Stimulated activated CD4-positive, alpha-beta T cell treated with anti-CD3 and anti-CD28 coated beads, Interleukin-1b, Interleukin-23, amount 100 ng/mL, for 24 hours (primary cell): ENCODE results near the gene RNASE12.
"Not testable (repeated sequence)": the region's sequence is repeated elsewhere in the genome, so short reads cannot be mapped to it uniquely, and the experiment has no call there.

Experiments used
- DNase-seq, 4 experiments: peaks; one replicate each; pipeline ENCODE4 v3.0.0-alpha.2; 2020; ENCODE audit warnings: low read depth in 4 of 4, low spot score in 1 of 4

RNASE12 gene

DNA sequence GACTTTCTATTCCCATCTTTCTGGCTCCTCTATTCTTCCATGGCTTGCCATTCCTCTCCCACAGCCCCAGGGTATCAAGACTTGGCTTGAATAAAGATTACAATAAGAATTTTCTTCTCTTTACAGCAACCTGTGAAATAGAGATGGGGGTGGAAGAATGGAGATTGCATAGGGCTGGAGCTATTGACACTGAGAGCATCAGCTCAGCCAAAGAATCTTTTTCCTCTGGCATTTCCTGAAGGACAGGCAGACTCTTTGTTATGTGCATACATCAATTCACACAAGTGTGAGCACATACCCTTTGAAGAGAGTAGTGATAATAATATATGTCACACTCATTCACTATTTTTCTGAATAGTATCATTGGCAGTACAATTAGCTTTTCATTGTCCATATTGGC is 8.0 kb downstream of the RNASE12 start:
- DNase-seq, result no peak

DNA sequence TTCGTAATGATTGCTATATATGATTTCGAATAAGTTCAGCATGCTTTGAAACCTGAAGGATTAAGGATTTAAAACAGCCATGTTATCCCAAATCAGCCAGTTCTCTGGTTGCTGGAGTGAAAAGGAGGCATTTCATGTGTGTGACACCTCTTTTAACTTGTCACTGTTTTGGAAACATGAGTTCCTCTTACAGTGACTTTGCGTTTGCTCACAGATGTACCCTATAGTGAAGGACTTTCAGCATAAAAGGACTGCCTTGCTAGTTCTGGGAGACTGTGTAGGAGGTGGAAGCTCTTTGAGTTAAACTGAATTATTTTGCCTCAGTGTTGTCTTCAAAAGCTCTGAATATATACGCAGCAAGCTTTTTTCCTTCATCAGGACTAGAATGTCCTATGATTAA is 10.9 kb downstream of the RNASE12 start:
- DNase-seq, result no peak

DNA sequence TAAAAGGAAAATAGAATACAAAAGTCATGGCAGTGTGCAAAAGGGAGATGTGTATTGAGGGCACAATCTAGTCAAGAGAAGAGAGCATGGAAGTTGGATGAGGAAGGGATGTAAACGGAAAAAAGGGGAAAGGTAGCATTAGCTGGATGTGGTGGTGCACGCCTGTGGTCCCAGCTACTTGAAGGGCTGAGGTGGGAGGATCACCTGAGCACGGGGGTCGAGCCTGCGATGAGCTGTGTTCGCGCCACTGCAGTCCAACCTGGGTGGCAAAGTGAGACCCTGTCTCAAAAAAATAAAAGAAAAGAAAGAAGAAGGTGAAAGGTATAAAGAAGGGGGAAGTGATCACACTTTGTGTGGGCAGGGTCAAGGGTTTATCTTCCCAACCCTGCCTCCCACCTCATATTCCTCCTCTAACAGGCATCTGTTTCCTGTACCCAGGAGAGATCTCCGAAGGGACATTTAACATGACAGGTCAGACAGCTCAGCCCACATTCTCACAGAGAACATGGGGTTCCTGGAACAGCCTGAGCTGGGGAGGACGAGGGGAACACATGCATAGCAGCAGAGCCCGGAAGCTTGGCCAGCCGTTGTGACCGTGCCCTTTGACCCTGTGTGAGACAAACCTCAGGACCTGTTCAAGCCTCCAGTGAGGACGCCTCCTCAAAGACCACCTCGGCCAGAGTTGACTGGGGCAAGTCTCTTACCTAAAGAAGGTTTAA is 12.2 kb downstream of the RNASE12 start:
- DNase-seq, result no peak

DNA sequence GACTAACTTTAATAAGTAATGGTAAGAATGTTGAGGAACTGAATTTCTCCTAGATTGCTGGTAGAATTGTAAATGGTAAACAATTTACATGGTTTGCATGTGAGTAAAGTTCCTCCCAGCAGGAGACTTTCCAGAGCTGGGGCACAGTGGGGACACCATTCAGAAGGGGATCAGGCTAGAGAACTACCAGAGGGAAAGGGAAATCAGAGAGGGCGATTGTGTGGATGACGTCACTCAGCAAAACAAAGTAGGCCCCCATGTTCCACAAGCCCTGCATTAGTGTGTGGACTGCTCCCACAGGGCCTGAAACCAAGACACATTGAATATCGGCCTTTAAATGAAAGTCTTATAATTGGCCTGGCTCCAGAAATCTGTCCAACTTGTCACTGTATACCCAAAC is 12.9 kb downstream of the RNASE12 start:
- no peak for DNase-seq

DNA sequence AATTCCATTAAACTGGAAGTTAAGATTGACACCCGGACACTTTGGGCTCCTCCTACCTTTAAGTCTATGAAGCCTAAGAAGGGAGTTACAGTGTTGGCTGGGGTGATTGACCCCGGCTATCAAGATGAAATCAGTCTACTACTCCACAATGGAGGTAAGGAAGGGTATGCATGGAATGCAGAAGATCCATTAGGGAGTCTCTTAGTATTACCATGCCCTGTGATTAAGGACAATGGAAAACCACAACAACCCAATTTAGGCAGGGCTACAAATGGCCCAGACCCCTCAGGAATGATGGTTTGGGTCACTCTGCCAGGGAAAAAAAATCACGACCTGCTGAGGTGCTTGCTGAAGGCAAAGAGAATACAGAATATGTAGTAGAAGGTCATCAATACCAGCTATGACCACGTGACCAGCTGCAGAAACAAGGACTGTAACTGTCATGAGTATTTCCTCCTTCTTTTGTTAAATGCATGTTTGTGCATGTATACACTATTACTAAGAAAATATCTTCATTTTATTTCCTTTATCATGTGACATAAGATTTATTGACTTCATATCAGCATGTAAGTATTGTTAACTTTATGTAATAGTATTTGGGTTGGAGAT is 18.7 kb downstream of the RNASE12 start:
- not testable (repeated sequence) for DNase-seq

DNA sequence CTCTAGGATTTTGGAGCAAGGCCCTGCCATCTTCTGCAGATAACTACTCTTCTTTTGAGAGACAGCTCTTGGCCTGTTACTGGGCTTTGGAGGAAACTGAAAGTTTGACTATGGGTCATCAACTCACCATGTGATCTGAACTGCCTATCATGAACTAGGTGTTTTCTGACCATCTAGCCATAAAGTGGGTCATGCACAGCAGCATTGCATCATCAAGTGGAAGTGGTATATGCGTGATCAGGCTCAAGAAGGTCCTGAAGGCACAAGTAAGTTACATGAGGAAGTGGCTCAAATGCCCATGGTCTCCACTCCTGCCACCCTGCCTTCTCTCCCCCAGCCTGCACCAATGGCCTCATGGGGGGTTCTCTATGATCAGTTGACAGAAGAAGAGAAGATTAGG is 20.5 kb downstream of the RNASE12 start:
- DNase-seq, result not testable (repeated sequence)

DNA sequence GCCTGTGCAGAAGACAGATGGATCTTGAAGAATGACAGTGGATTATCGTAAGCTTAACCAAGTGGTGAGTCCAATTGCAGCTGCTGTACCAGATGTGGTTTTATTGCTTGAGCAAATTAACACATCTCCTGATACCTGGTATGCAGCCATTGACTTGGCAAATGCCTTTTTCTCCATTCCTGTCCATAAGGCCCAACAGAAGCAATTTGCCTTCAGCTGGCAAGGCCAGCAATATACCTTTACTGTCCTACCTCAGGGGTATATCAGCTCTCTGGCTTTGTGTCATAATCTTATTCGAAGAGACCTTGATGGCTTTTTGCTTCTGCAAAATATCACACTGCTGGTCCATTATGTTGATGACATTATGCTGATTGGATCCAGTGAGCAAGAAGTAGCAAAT is 21.3 kb downstream of the RNASE12 start:
- not testable (repeated sequence) for DNase-seq

DNA sequence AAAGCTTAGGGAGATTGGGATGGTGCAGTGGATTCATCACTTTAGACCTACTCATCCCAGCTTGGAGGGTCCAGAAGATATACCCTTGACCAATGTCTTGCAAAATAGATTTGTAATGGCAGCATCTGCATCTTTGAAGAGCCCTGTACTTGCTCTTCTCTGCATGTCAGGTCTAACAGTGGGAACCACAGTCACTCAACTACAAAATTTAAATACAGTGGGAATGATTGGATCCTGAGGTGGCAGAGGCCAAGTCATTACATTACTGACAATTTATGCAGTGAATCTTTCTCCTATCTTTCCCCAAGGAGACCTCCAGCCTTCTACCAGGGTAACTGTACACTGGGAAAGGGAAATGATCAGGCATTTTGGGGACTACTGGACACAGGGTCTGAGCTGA is 22.1 kb downstream of the RNASE12 start:
- DNase-seq, result no peak

DNA sequence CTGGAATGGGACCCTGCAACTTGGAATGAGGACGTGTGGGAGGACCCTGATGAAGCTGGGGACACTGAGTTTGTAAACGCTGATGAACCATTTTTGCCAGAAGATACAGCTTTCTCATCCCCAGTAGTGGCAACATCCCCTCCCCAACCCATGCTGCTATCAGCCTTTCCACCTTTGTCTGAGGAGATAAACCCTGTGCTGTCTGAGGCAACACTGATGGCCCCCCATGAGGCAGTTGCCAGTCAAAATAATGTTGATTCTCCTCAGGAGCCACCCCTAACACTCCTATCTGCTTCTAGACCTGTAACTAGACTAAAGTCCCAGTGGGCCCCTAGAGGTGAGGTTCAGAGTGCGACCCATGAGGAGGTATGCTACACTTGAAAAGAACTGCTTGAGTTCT is 22.8 kb downstream of the RNASE12 start:
- DNase-seq, result no peak

DNA sequence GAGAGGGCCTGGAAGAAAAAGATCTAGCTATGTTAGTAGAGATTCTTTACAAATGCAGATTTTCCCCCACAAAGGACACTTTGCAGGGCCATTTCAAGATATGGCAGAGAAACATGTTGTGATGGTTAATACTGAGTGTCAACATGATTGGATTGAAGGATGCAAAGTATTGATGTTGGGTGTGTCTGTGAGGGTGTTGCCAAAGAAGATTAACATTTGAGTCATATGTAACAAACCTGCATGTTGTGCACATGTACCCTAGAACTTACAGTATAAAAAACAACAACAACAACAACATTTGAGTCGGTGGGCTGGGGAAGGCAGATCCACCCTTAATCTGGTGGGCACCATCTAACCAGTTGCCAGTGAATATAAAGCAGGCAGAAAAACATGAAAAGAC is 24.0 kb downstream of the RNASE12 start:
- DNase-seq, result not testable (repeated sequence)

DNA sequence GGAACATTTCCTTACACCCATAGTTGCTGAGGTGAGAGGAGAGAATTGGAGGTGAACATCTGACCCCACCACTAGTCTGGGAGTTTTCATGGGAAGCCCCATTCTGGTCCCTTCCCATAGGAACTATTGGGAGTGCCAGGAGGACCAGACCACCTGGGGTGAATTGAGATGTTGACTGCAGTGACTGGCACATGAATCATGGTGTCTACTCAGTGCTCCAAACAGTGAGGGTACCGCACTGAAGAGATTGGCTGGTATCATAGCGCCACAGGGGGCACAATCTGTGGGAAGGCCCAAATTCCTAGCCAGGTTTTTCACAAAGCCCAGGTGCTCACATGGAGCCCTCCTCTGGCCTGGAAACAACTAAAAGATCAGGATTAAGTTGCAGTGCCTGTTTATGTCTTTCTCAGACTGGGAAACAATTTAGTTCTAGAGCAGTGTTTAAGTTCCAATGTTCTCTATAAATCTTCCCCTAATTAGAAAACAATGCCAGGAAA is 26.6 kb downstream of the RNASE12 start:
- DNase-seq, result no peak

DNA sequence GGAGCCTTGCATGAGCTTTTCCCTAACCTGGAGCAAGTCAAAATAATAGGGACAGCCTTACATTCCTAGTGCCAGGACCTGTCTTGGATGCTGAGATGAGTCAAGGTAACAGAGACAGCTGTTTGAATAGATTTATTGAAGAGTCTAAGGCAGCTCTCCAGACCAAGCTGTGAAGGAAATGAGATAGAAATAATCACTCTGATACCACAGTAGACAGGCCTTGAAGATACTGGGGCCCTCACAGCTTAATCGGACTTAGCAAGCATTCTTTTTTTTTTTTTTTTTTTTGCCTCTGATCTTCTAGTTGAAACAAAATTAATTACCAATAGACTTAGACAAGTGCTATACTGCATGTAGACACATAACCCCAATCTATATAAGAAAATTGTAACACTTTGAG is 27.2 kb downstream of the RNASE12 start:
- DNase-seq, result no peak

DNA sequence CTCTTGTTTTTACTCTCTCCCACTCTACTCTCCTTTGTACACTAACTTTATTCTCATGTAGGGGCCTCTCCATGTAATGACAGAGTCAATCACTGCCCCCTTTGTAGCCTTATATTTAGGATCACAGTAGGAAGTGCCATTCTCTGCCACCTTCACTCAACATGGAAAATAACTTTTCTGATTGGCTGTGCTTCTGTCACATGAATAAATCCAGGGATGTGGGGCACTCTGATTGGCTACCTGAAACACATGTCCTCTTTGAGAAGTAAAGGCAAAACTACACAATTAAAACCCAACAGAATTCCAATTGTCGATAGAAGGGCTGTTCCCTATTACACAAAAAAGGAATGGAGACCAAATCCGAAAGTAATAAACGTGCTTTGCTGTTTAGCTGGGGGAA is 30.2 kb downstream of the RNASE12 start, which contains the start of gene RNASE9:
RNASE9 (minus strand) TSS at position 87 of the 400 bp plus-strand sequence.
- no peak for DNase-seq

DNA sequence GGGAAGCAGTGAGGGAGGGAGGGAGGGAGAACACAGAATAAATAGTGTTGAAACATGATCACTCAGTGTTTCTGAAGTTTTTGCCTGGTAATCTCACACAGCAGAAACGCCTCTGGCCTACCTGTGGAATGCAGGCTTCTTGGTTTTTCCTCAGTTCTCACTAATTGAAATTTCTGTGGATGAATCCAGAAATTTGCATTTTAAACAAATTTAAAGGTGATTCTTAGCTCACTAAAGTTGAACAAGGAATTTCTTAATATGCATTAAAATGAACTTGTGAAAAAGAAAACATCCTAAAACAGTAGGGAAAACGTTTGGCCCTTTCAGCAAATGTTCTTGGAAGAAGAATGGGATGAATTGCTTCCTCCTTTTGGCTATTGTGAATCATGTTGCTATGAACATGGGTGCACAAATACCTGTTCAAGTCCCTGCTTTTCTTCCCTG is 31.7 kb downstream of the RNASE12 start:
- no peak for DNase-seq

DNA sequence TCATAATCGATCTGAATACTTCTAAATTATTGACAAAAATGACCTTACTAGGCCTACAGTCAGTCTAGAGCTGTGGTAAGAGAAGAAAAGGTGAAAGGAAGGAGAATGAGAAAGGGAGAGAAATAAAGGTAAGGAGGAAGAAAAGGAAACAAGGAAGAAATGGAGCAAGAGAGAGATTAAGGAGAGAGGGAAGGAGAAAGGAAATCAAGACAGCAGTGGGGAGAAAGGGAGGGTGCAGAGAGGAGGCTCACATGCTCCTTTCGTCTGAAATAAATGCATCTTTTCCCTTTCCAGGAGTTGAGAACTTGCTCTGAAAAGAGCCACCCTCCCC is 34.0 kb downstream of the RNASE12 start:
- no peak for DNase-seq

DNA sequence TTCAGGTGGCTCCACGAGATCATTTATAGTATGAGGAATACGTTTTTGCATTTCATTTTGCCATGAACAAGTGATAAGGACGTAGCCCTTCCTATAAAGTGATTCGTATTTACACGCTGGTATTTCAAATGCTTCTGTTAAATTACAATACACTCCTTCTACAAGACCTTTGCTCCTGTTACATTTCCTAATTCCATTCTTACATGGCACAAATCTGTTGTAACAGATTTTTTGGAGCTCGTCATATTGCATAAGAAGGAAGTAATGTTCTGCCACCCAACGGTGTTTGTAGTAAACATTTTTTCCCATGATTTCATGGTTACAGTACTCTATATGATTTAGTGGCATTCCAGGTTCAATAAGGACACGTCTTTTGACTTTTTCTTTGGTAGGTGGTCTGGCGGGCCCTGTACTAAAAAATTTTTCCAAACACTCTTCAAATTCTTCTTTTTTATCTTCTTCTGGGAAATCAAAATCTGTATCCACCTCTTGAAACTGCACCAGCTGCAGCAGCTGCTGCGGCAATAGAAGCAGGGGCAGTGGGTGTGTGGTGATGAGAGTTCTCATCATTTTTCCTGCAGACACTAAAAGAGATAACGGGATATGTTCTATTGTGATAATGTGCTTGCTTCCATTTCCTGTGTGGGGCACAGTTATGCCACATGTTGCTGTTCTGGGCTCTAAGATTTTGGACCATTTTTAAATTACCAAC is 34.5 kb downstream of the RNASE12 start:
- DNase-seq, result no peak

DNA sequence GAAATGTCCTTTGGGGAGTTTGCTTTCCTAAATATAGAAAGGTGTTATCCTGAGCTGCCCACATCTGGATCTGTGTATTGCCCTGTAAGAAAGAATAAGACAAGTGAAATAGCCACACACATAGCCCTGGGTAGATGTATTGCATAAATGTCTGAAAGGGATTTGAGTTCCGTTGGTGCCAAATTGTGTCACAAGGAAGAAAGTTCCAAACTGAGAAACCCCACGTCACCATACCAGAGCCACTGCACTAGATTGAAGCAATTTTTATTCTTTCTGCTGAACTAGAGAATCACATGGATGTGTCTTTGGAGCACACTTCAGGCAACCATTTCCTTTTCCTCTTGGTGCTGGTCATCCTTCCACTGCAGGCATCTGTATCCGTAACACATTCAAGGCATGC is 35.3 kb downstream of the RNASE12 start:
- DNase-seq, result no peak

DNA sequence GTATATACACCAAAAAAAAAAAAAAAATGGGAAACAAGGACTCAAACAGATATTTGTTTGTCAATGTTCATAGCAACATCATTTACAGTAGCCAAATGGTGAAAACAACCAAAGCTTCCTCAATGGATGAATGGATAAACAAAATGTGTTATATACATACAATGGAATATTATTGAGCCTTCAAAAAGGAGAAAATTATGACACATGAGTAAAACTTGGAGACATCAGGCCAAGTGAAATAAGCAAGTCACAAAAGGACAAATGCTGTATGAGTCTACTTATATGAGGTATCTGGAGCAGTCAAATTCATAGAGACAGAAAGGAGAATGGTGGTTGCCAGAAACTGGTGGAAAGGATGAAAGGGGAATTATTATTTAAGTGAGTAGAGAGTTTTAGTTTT is 38.2 kb downstream of the RNASE12 start:
- DNase-seq, result no peak

DNA sequence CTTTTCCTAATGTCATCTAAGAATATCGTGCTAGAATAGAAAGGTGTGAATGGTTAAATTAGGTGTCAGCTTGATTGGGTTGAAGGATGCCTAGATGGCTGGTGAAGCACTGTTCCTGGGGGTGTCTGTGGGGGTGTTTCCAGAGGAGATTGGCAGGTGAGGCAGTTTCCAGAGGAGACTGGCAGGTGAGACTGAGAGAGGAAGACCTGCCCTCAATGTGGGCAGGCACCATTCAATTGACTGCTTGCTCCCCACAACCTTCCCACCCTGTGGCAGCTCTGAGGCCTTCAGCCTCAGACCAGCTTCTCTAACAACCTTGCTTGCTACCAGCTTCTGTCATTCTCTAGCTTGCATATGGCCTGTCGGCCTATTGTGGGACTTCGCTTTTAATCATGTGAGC is 39.6 kb downstream of the RNASE12 start:
- no peak for DNase-seq

DNA sequence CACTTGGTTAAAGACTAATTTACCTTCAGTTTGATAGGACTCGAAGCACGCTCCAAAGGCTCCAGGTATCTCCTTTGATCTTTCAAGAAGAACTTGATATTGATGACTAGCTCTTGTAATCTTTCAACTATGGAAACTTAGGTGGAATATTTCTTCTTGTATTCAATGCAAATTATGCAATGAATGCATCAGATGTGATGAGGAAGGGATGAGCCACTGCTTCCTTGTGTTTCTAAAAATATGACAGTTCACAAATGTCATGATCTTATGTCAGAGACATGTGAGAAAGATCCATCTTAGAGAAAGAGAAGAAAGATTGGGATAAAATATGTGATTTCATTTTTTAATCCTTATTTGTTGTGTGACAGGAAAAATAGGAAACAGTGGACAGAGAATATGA is 40.2 kb downstream of the RNASE12 start:
- no peak for DNase-seq

DNA sequence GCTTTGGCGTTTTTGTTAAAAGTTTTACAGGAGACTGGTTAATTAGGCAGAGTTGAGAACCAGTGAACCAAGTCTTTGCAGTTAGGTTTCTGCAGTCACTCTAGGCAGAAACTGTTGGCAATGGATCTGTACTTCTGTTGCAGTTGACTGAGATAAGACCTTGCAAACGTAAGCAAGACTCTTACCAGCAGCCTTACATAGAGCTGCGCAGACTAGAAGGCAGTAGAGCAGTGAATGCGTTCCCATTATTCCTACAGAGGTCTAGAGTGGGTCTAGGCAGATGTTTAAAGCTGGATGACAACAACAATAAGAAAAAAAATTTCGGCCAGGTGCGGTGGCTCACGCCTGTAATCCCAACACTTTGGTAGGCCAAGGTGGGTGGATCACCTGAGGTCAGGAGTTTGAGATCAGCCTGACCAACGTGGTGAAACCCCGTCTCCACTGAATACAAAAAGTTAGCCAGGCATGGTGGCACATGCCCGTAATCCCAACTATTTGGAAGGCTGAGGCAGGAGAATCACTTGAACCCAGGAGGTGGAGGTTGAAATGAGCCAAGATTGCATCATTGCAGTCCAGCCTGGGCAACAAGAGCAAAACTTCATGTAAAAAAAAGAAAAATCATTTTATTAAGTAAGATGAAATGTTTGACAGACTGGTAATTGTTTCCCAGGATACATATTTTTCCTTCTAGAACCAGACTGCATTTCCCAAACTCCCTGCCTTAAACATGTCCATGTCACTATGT is 42.6 kb downstream of the RNASE12 start:
- DNase-seq, result no peak

DNA sequence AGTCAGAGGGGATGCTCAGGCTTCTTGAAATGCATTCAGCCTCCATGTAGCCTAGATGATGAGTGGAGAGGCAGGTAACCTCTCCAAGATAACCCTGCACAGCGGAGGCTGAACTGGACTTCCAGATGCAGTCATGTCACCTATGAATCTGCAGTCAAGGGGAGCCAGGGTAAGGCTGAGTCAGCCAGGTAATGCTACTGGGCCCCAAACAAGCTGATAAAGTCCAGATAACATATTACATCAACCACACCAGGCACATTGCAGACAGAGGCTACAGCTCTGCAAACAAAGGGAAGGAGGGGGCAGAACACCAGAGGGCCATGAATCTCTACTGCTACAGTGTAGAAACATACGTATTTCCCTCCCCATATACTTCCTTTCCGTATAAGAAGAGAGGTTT is 44.3 kb downstream of the RNASE12 start:
- DNase-seq, result no peak
